PC-3 (cell line): ENCODE data around the gene KCTD1. TPM values are rescaled to one million over a fixed set of nuclear protein-coding genes. Genes with fewer than 3 reads are reported as not detected.

Source experiments
- ATAC-seq: fragments of 200-7000 bp; cut with Tn5 transposase; 2 replicates; pipeline ENCODE4 v1.9.1; 2020; ENCODE audit warnings: mild to moderate bottlenecking, moderate library complexity
- BruUV-seq: library from RNA; stranded (reverse); fragments of 400-500 nt; replicated peaks from 2 replicates; lab custom pipeline; 2021; lab: Mats Ljungman, UMichigan
- CTCF ChIA-PET: fragments of 300-600 bp; sonication (Branson Sonifier 250); formaldehyde crosslinking; loops from one replicate; lab custom pipeline; 2022; ENCODE audit warnings: antibody characterized with exemption; lab: Charles Lee
- POLR2A ChIA-PET: fragments of 300-600 bp; sonication (Branson Sonifier 250); formaldehyde crosslinking; loops from one replicate; lab custom pipeline; 2022; ENCODE audit warnings: antibody characterized with exemption; ENCODE audit not compliant: unreplicated experiment; lab: Charles Lee
- DNase-seq: peaks from one replicate; pipeline ENCODE4 v3.0.0-alpha.2; 2015
- H2AFZ ChIP-seq: fragments of 300-600 bp; sonication (generic); 2 replicates; pipeline ENCODE4 v1.6.0; 2016; ENCODE audit warnings: antibody characterized with exemption, low read length
- H3F3A ChIP-seq: fragments of 300-600 bp; sonication (generic); one replicate; pipeline ENCODE4 v1.6.0; 2017; ENCODE audit warnings: antibody characterized with exemption, low read length, control low read depth, mild to moderate bottlenecking; ENCODE audit not compliant: unreplicated experiment
- H3K27ac ChIP-seq: fragments of 300-600 bp; sonication (generic); 2 replicates; pipeline ENCODE4 v1.5.1; 2016; ENCODE audit warnings: mild to moderate bottlenecking, low read length
- H3K27me3 ChIP-seq: fragments of 300-600 bp; sonication (generic); 2 replicates; pipeline ENCODE4 v1.6.1; 2016; ENCODE audit warnings: low read length, mixed read lengths
- H3K36me3 ChIP-seq: fragments of 300-600 bp; sonication (generic); 2 replicates; pipeline ENCODE4 v1.6.1; 2016; ENCODE audit warnings: low read depth, mixed run types, low read length, mixed read lengths
- H3K4me1 ChIP-seq: fragments of 300-600 bp; sonication (generic); 2 replicates; pipeline ENCODE4 v1.5.1; 2016; ENCODE audit warnings: low read length; ENCODE audit not compliant: insufficient read depth
- H3K4me2 ChIP-seq: fragments of 300-600 bp; sonication (generic); 2 replicates; pipeline ENCODE4 v1.6.0; 2016; ENCODE audit warnings: low read length
- H3K4me3 ChIP-seq: fragments of 300-600 bp; sonication (generic); 2 replicates; pipeline ENCODE4 v1.5.1; 2016; ENCODE audit warnings: mild to moderate bottlenecking, low read length, mixed read lengths
- H3K79me2 ChIP-seq: fragments of 300-600 bp; sonication (generic); 2 replicates; pipeline ENCODE4 v1.6.1; 2017; ENCODE audit warnings: low read length, mixed read lengths
- H3K9ac ChIP-seq: fragments of 300-600 bp; sonication (generic); 2 replicates; pipeline ENCODE4 v1.6.0; 2016; ENCODE audit warnings: mild to moderate bottlenecking, low read length
- H3K9me2 ChIP-seq: fragments of 300-600 bp; sonication (generic); replicated peaks from 2 replicates; pipeline ENCODE4 v1.6.1; 2016; ENCODE audit warnings: mixed run types, low read length, mixed read lengths
- H3K9me3 ChIP-seq: fragments of 300-600 bp; sonication (generic); 2 replicates; pipeline ENCODE4 v1.6.1; 2016; ENCODE audit warnings: low read length, mixed read lengths
- H4K20me1 ChIP-seq: fragments of 300-600 bp; sonication (generic); 2 replicates; pipeline ENCODE4 v1.6.1; 2016; ENCODE audit warnings: low read length, mixed read lengths
- CTCF ChIP-seq: fragments of 300-600 bp; sonication (generic); conservative IDR thresholded peaks from 2 replicates; pipeline ENCODE4 v1.5.1; 2017; ENCODE audit warnings: antibody characterized with exemption, low read depth, mild to moderate bottlenecking, low read length
- EZH2 ChIP-seq: fragments of 300-600 bp; sonication (generic); IDR thresholded peaks from one replicate; pipeline ENCODE4 v1.6.1; 2017; ENCODE audit warnings: antibody characterized with exemption, mild to moderate bottlenecking, low read length; ENCODE audit not compliant: unreplicated experiment
- EZH2phosphoT487 ChIP-seq: fragments of 300-600 bp; sonication (generic); IDR thresholded peaks from 2 replicates; pipeline ENCODE4 v1.6.1; 2018; ENCODE audit warnings: mild to moderate bottlenecking, antibody characterized with exemption, low read length, borderline replicate concordance
- intact Hi-C: fragments of 100-400 bp; cut with micrococcal nuclease; formaldehyde crosslinking; loops from 2 replicates; pipeline ENCODE4 v1.9.0; 2023
- total RNA-seq: library from RNA; depleted of rRNA; stranded (reverse); fragments of >200 nt; gene quantifications from 2 replicates; pipeline ENCODE4 v1.2.3, GENCODE V29; 2014

The KCTD1 gene
- total RNA-seq, 1 experiment from 2014 or later = 15.8 TPM

- H3K79me2 ChIP-seq = no peaks in the 10 kb centered on the region
- no peak overlapping the region for H3K9ac ChIP-seq
- H3K4me2 ChIP-seq = no peak overlapping the region
- no peak for TF ChIP-seq EZH2phosphoT487
- no peak for TF ChIP-seq EZH2
- TF ChIP-seq CTCF = no peak
- ChIA-PET CTCF (no interaction called here), POLR2A (no interaction called here)
- H3K4me1 ChIP-seq = no peaks in the 10 kb centered on the region
- no peaks in the 10 kb centered on the region for H3K27me3 ChIP-seq
- BruUV-seq = no TSS peak
- ATAC-seq (no peak), DNase-seq (no peak)
- intact Hi-C loops = no loop called here
- H3K36me3 ChIP-seq = no peaks in the 10 kb centered on the region
- H2AFZ ChIP-seq = no peak overlapping the region
- H3F3A ChIP-seq = no peaks in the 10 kb centered on the region
- no peak overlapping the region for H3K4me3 ChIP-seq
- H3K9me3 ChIP-seq = no peaks in the 10 kb centered on the region
- H3K27ac ChIP-seq = no peak overlapping the region
- H3K9me2 ChIP-seq = no peaks in the 10 kb centered on the region
- no peaks in the 10 kb centered on the region for H4K20me1 ChIP-seq
Measured at GRCh38 chr18:26421931-26422330, 126.4 kb downstream of the KCTD1 start.

- Histone ChIP-seq H3K9me2 (no peaks in the 10 kb centered on the region), H2AFZ (no peak overlapping the region), H3F3A (no peaks in the 10 kb centered on the region), H3K4me3 (no peak overlapping the region), H4K20me1 (no peaks in the 10 kb centered on the region), H3K79me2 (no peaks in the 10 kb centered on the region), H3K27me3 (no peaks in the 10 kb centered on the region), H3K36me3 (no peaks in the 10 kb centered on the region), H3K9ac (no peak overlapping the region), H3K4me1 (no peaks in the 10 kb centered on the region), H3K9me3 (no peaks in the 10 kb centered on the region), H3K4me2 (no peak overlapping the region), H3K27ac (no peak overlapping the region)
- CTCF ChIA-PET = no interaction called here
- intact Hi-C loops = no loop called here
- no peak for DNase-seq
- POLR2A ChIA-PET = no interaction called here
- TF ChIP-seq CTCF (no peak), EZH2phosphoT487 (no peak), EZH2 (no peak)
- BruUV-seq = no TSS peak
- no peak for ATAC-seq
Measured at GRCh38 chr18:26421503-26421902, 126.8 kb downstream of the KCTD1 start.

GRCh38 chr18:26419746-26420145 lies 128.6 kb downstream of the KCTD1 start:
- H3K4me2 ChIP-seq = no peak overlapping the region
- no peaks in the 10 kb centered on the region for H3F3A ChIP-seq
- no peaks in the 10 kb centered on the region for H3K9me3 ChIP-seq
- no peaks in the 10 kb centered on the region for H3K79me2 ChIP-seq
- no TSS peak for BruUV-seq
- no peaks in the 10 kb centered on the region for H3K9me2 ChIP-seq
- POLR2A ChIA-PET = no interaction called here
- CTCF ChIA-PET = no interaction called here
- no peaks in the 10 kb centered on the region for H3K27me3 ChIP-seq
- no peaks in the 10 kb centered on the region for H4K20me1 ChIP-seq
- H2AFZ ChIP-seq = no peak overlapping the region
- H3K4me1 ChIP-seq = no peaks in the 10 kb centered on the region
- intact Hi-C loops = no loop called here
- H3K36me3 ChIP-seq = no peaks in the 10 kb centered on the region
- H3K4me3 ChIP-seq = no peak overlapping the region
- ATAC-seq (no peak), DNase-seq (no peak)
- no peak overlapping the region for H3K27ac ChIP-seq
- H3K9ac ChIP-seq = no peak overlapping the region
- TF ChIP-seq EZH2 = no peak
- no peak for TF ChIP-seq CTCF
